H9 (cell line): Measurements from ENCODE around the gene GSPT2. TPM values are rescaled to one million over a fixed set of nuclear protein-coding genes. Genes with fewer than 3 reads are reported as not detected.

ENCODE experiments used
- DNase-seq: peaks from one replicate; pipeline ENCODE4 v3.0.0-alpha.2; 2017
- H2AFZ ChIP-seq: one replicate; pipeline ENCODE4 v1.6.1; 2013; ENCODE audit warnings: mild to moderate bottlenecking, low read length, control low read depth, moderate library complexity
- H2AK5ac ChIP-seq: 2 replicates; pipeline ENCODE4 v1.6.1; 2013; ENCODE audit warnings: low read length, control low read depth, mixed read lengths; ENCODE audit not compliant: insufficient read length
- H2BK120ac ChIP-seq: one replicate; pipeline ENCODE4 v1.6.1; 2013; ENCODE audit warnings: low read depth, mild to moderate bottlenecking, low read length, control low read depth, inconsistent platforms; ENCODE audit not compliant: poor library complexity, severe bottlenecking
- H2BK12ac ChIP-seq: 2 replicates; pipeline ENCODE4 v1.6.1; 2013; ENCODE audit warnings: low read length, control low read depth, mixed read lengths, low read depth; ENCODE audit not compliant: insufficient read length
- H2BK15ac ChIP-seq: 2 replicates; pipeline ENCODE4 v1.6.1; 2013; ENCODE audit warnings: low read depth, low read length, control low read depth
- H2BK20ac ChIP-seq: one replicate; pipeline ENCODE4 v1.6.1; 2013; ENCODE audit warnings: low read depth, mild to moderate bottlenecking, low read length, control low read depth, inconsistent platforms; ENCODE audit not compliant: poor library complexity, severe bottlenecking
- H2BK5ac ChIP-seq: 2 replicates; pipeline ENCODE4 v1.6.1; 2013; ENCODE audit warnings: low read length, control low read depth, mixed read lengths; ENCODE audit not compliant: insufficient read length
- H3K14ac ChIP-seq: 2 replicates; pipeline ENCODE4 v1.6.1; 2013; ENCODE audit warnings: low read length, control low read depth; ENCODE audit not compliant: insufficient read depth
- H3K18ac ChIP-seq: 2 replicates; pipeline ENCODE4 v1.6.1; 2013; ENCODE audit warnings: low read depth, mild to moderate bottlenecking, mixed read lengths, low read length, control low read depth; ENCODE audit not compliant: insufficient read length
- H3K23ac ChIP-seq: 2 replicates; pipeline ENCODE4 v1.6.1; 2013; ENCODE audit warnings: low read length, control low read depth, mixed read lengths, low read depth; ENCODE audit not compliant: insufficient read length
- H3K23me2 ChIP-seq: 2 replicates; pipeline ENCODE4 v1.6.1; 2013; ENCODE audit warnings: low read depth, mild to moderate bottlenecking, mixed read lengths, low read length, control low read depth; ENCODE audit not compliant: insufficient read length, poor library complexity, severe bottlenecking
- H3K27ac ChIP-seq: 2 replicates; pipeline ENCODE4 v1.5.1; 2013; ENCODE audit warnings: low read length, control low read depth, mixed read lengths, low read depth; ENCODE audit not compliant: insufficient read length
- H3K27me3 ChIP-seq: 2 replicates; pipeline ENCODE4 v1.6.1; 2013; ENCODE audit warnings: low read length, control low read depth, inconsistent platforms; ENCODE audit not compliant: insufficient read depth
- H3K4ac ChIP-seq: 2 replicates; pipeline ENCODE4 v1.6.1; 2013; ENCODE audit warnings: low read depth, mild to moderate bottlenecking, control low read depth, inconsistent platforms, low read length, moderate library complexity
- H3K4me1 ChIP-seq: 2 replicates; pipeline ENCODE4 v1.6.1; 2013; ENCODE audit warnings: low read length, control low read depth, inconsistent platforms; ENCODE audit not compliant: insufficient read depth
- H3K4me2 ChIP-seq: 2 replicates; pipeline ENCODE4 v1.6.1; 2013; ENCODE audit warnings: low read length, control low read depth, mixed read lengths; ENCODE audit not compliant: insufficient read length, insufficient read depth
- H3K56ac ChIP-seq: 2 replicates; pipeline ENCODE4 v1.6.1; 2013; ENCODE audit warnings: low read depth, mild to moderate bottlenecking, mixed read lengths, low read length, control low read depth; ENCODE audit not compliant: insufficient read length
- H3K79me1 ChIP-seq: 2 replicates; pipeline ENCODE4 v1.6.1; 2013; ENCODE audit warnings: low read depth, mild to moderate bottlenecking, moderate library complexity, low read length, control low read depth, inconsistent platforms; ENCODE audit not compliant: insufficient read depth, poor library complexity, severe bottlenecking
- H3K79me2 ChIP-seq: 2 replicates; pipeline ENCODE4 v1.6.1; 2013; ENCODE audit warnings: low read length, control low read depth, inconsistent platforms; ENCODE audit not compliant: insufficient read depth
- H3K9ac ChIP-seq: 2 replicates; pipeline ENCODE4 v1.6.1; 2013; ENCODE audit warnings: low read length, control low read depth, mixed read lengths; ENCODE audit not compliant: insufficient read length; ENCODE audit errors: extremely low read depth
- H3K9me3 ChIP-seq: one replicate; pipeline ENCODE4 v1.6.1; 2013; ENCODE audit warnings: low read depth, low read length, inconsistent platforms; ENCODE audit not compliant: control insufficient read depth
- H3T11ph ChIP-seq: one replicate; pipeline ENCODE4 v1.6.1; 2013; ENCODE audit warnings: mild to moderate bottlenecking, low read length, control low read depth, inconsistent platforms
- H4K20me1 ChIP-seq: one replicate; pipeline ENCODE4 v1.6.1; 2013; ENCODE audit not compliant: control insufficient read depth, insufficient read length, insufficient read depth
- H4K5ac ChIP-seq: 2 replicates; pipeline ENCODE4 v1.6.1; 2013; ENCODE audit warnings: low read depth, mild to moderate bottlenecking, mixed read lengths, low read length, control low read depth; ENCODE audit not compliant: insufficient read length
- H4K8ac ChIP-seq: replicated peaks from 2 replicates; pipeline ENCODE4 v1.6.1; 2013; ENCODE audit warnings: low read length, control low read depth, mixed read lengths, low read depth; ENCODE audit not compliant: insufficient read length
- H4K91ac ChIP-seq: 2 replicates; pipeline ENCODE4 v1.6.1; 2013; ENCODE audit warnings: low read depth, mild to moderate bottlenecking, moderate library complexity, mixed read lengths, low read length, control low read depth; ENCODE audit not compliant: insufficient read length
- H3K27ac Mint-ChIP-seq, 3 experiments: 2 replicates in 2 of 3; 3 replicates in 1 of 3; pipeline ENCODE4 v1.8.0; 2020 to 2021; ENCODE audit warnings: mixed read lengths in 3 of 3, mild to moderate bottlenecking in 1 of 3, moderate library complexity in 1 of 3
- H3K27me3 Mint-ChIP-seq: 2 replicates; pipeline ENCODE4 v1.8.0; 2021; ENCODE audit warnings: low read depth, mild to moderate bottlenecking, moderate library complexity, mixed read lengths
- H3K36me3 Mint-ChIP-seq, 3 experiments: 2 replicates in 2 of 3; 3 replicates in 1 of 3; pipeline ENCODE4 v1.8.0; 2020 to 2021; ENCODE audit warnings: low read depth in 3 of 3, mixed read lengths in 3 of 3; ENCODE audit not compliant: insufficient read depth in 1 of 3
- H3K4me1 Mint-ChIP-seq, 2 experiments: 2 replicates each; pipeline ENCODE4 v1.8.0; 2020; ENCODE audit warnings: mixed read lengths in 2 of 2
- H3K4me3 Mint-ChIP-seq, 2 experiments: 2 replicates in 1 of 2; 3 replicates in 1 of 2; pipeline ENCODE4 v1.8.0; 2020 to 2021; ENCODE audit warnings: mild to moderate bottlenecking in 2 of 2, mixed read lengths in 2 of 2, moderate library complexity in 1 of 2
- H3K9me3 Mint-ChIP-seq, 2 experiments: 2 replicates in 1 of 2; 3 replicates in 1 of 2; pipeline ENCODE4 v1.8.0; 2020; ENCODE audit warnings: mild to moderate bottlenecking in 2 of 2, mixed read lengths in 2 of 2, moderate library complexity in 1 of 2
- WGBS: extraction: QIAGEN DNeasy Blood & Tissue Kit; methylation state at CpG from one replicate; pipeline ENCODE4 v1.1.7; 2013; ENCODE audit warnings: missing lambda C conversion rate, low lambda C conversion rate, mixed read lengths; ENCODE audit not compliant: insufficient read length; ENCODE audit errors: extremely low coverage; 5-methylcytosine and 5-hydroxymethylcytosine counted together
- total RNA-seq: library from RNA; stranded (reverse); gene quantifications from 2 replicates; pipeline ENCODE4 v1.2.1, GENCODE V29; 2021
- TF ChIP-seq, protein P1 (sequence below): fragments of 200-600 bp; sonication (generic); conservative IDR thresholded peaks from 3 replicates; pipeline ENCODE4 v1.8.0; 2021; ENCODE audit warnings: antibody characterized with exemption, mild to moderate bottlenecking

GSPT2 gene
- total RNA-seq, 1 experiment from 2014 or later, result 53.2 TPM

DNA sequence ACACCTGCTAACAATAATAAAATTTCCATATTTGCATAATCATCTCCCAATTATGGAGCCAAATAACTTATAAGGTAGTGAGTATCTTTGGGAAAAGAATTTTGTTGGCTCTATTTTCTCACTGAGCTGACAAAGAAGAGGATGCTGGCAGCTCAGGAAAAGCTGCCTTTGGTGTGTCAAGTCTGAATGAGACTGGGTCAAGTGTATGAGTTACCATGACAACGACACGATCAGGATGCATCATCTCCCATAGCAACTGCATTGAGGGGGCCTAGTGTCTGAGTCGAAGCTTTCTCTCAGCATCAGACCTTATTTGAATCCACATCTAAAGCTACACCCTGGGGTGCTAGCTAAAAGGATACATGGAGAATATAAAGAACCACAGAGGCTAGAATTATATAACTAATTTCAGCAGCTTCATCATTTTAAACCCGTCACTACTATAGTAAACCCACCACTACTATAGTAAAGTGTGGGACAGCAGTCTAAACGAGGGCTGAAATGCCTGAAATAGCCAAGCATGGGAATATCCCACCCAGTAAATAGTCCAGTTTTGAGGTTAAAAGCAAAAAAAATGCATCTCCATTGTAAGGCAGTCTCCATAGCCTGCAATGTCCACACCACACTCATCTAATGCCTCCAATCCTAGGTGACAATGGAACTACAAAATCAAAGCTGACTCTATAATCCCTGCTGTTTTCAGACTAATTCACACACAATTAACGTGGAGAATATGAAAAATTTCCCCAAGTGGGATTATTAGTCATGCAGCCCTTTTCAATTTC is 16.0 kb downstream of the GSPT2 start:
- Histone ChIP-seq H3K4ac (no peak overlapping the region), H3K56ac (no peak overlapping the region), H2AFZ (no peak overlapping the region), H4K91ac (no peak overlapping the region), H4K8ac (no peak overlapping the region), H2BK120ac (no peak overlapping the region), H3K9me3 (no peaks in the 10 kb centered on the region), H4K20me1 (no peaks in the 10 kb centered on the region), H2AK5ac (no peak overlapping the region), H3K23ac (no peak overlapping the region), H2BK20ac (no peak overlapping the region), H2BK5ac (no peak overlapping the region), H3K27me3 (no peaks in the 10 kb centered on the region; the same call in none of the 2 replicates), H2BK15ac (no peak overlapping the region), H3K14ac (no peak overlapping the region), H3T11ph (no peak overlapping the region), H3K27ac (no peak overlapping the region), H4K5ac (no peak overlapping the region), H3K79me1 (no peaks in the 10 kb centered on the region), H3K79me2 (no peaks in the 10 kb centered on the region), H3K4me1 (no peaks in the 10 kb centered on the region), H3K9ac (no peak overlapping the region), H3K4me2 (no peak overlapping the region), H2BK12ac (no peak overlapping the region), H3K23me2 (no peaks in the 10 kb centered on the region), H3K18ac (no peak overlapping the region)
- Mint-ChIP-seq H3K4me1 (no peaks in the 10 kb centered on the region), H3K27me3 (no peaks in the 10 kb centered on the region), H3K36me3 (no peaks in the 10 kb centered on the region; a peak in 1 of 7 replicates), H3K27ac (no peak overlapping the region), H3K4me3 (no peak overlapping the region), H3K9me3 (peaks cover 34 to 40% of the 10 kb centered on the region in 2 experiments)
- WGBS, result no CpG with 5 or more reads among the region's 6 CpGs
- TF ChIP-seq, protein P1, sequence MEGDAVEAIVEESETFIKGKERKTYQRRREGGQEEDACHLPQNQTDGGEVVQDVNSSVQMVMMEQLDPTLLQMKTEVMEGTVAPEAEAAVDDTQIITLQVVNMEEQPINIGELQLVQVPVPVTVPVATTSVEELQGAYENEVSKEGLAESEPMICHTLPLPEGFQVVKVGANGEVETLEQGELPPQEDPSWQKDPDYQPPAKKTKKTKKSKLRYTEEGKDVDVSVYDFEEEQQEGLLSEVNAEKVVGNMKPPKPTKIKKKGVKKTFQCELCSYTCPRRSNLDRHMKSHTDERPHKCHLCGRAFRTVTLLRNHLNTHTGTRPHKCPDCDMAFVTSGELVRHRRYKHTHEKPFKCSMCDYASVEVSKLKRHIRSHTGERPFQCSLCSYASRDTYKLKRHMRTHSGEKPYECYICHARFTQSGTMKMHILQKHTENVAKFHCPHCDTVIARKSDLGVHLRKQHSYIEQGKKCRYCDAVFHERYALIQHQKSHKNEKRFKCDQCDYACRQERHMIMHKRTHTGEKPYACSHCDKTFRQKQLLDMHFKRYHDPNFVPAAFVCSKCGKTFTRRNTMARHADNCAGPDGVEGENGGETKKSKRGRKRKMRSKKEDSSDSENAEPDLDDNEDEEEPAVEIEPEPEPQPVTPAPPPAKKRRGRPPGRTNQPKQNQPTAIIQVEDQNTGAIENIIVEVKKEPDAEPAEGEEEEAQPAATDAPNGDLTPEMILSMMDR, result no peak
- DNase-seq, result no peak
